22Rv1 (cell line): ENCODE results near the gene TIMM22.
"Not testable (repeated sequence)": the region's sequence is repeated elsewhere in the genome, so short reads cannot be mapped to it uniquely, and the experiment has no call there.

Experiments used
- CTCF ChIP-seq: fragments of 450-650 bp; IDR thresholded peaks from 2 replicates; pipeline ENCODE4 v1.5.1; 2017; ENCODE audit warnings: mild to moderate bottlenecking
- ZFX ChIP-seq: fragments of 450-650 bp; IDR thresholded peaks from 2 replicates; pipeline ENCODE4 v1.6.1; 2017; ENCODE audit warnings: antibody characterized with exemption, borderline replicate concordance

GRCh38 chr17:1044387-1045009 lies 47.6 kb downstream of the TIMM22 start:
- TF ChIP-seq CTCF, ZFX: not testable (repeated sequence)
